Right lung (tissue), 5 donors: ENCODE results near the gene FBXO11. TPM values are rescaled to one million over a fixed set of nuclear protein-coding genes. Genes with fewer than 3 reads are reported as not detected.

Source experiments
- polyA plus RNA-seq, 5 donors: library from polyadenylated mRNA; unstranded; fragments of 120-200 nt; gene quantifications; one replicate each; pipeline versions ENCODE4 v1.2.1 to v1.2.3, GENCODE V29; 2013; ENCODE audit warnings: inconsistent platforms in 1 of 5, low replicate concordance in 1 of 5; ENCODE audit not compliant: insufficient read length in 5 of 5, insufficient read depth in 1 of 5

Gene FBXO11
- polyA plus RNA-seq, 5 donors = 65.0 to 100 (median 88.8) TPM

Other genes with a start within 250 kb of the FBXO11 start
- 10 to 100 TPM; 67.3 to 91.1 (median 71.2) TPM for gene MSH6, start 123.4 kb downstream of the FBXO11 start, polyA plus RNA-seq